Lung (tissue), 12 donors: ENCODE results near the gene RXFP2. TPM values are rescaled to one million over a fixed set of nuclear protein-coding genes. Genes with fewer than 3 reads are reported as not detected.

Source experiments
- ATAC-seq: fragments of 200-7000 bp; cut with Tn5 transposase; one replicate; pipeline ENCODE4 v1.9.1; 2020; ENCODE audit warnings: moderate number of reproducible peaks; ENCODE audit not compliant: insufficient read depth, low FRiP score
- DNase-seq, 3 donors: peaks; one replicate each; pipeline ENCODE4 v3.0.0-alpha.2; 2013 to 2017
- H3K27ac ChIP-seq, 2 donors: one replicate each; pipeline ENCODE4 v1.5.1; 2013; ENCODE audit warnings: mild to moderate bottlenecking in 2 of 2, moderate library complexity in 2 of 2, control low read depth in 1 of 2, inconsistent platforms in 1 of 2, low read depth in 1 of 2, low read length in 1 of 2
- H3K27me3 ChIP-seq, 3 donors: one replicate each; pipeline ENCODE4 v1.5.1; 2013; ENCODE audit warnings: low read length in 2 of 3; ENCODE audit not compliant: control insufficient read depth in 3 of 3, insufficient read depth in 3 of 3
- H3K36me3 ChIP-seq, 4 donors: one replicate each; pipeline ENCODE4 v1.5.1; 2013; ENCODE audit warnings: low read length in 4 of 4, mild to moderate bottlenecking in 1 of 4, moderate library complexity in 1 of 4; ENCODE audit not compliant: control insufficient read depth in 4 of 4, insufficient read depth in 4 of 4
- H3K4me1 ChIP-seq, 5 donors: one replicate each; pipeline ENCODE4 v1.5.1; 2013; ENCODE audit warnings: low read length in 5 of 5, mild to moderate bottlenecking in 2 of 5, moderate library complexity in 1 of 5; ENCODE audit not compliant: control insufficient read depth in 5 of 5, insufficient read depth in 5 of 5
- H3K4me3 ChIP-seq: one replicate; pipeline ENCODE4 v1.5.1; 2013; ENCODE audit warnings: mild to moderate bottlenecking, control low read depth, moderate library complexity
- H3K9ac ChIP-seq, 2 donors: one replicate each; pipeline ENCODE4 v1.5.1; 2013; ENCODE audit warnings: low read length in 2 of 2, control low read depth in 1 of 2; ENCODE audit not compliant: insufficient read depth in 1 of 2
- H3K9me3 ChIP-seq, 4 donors: one replicate each; pipeline ENCODE4 v1.5.1; 2013; ENCODE audit warnings: low read length in 3 of 4, mild to moderate bottlenecking in 1 of 4, moderate library complexity in 1 of 4; ENCODE audit not compliant: control insufficient read depth in 4 of 4, insufficient read depth in 3 of 4
- CTCF ChIP-seq: IDR thresholded peaks from 2 replicates; pipeline ENCODE4 v1.5.1; 2012; ENCODE audit warnings: mild to moderate bottlenecking; ENCODE audit errors: control extremely low read depth, extremely low read depth
- WGBS, 2 donors: extraction: QIAGEN DNeasy Blood & Tissue Kit; methylation state at CpG; one replicate each; pipeline ENCODE4 v1.1.7; 2013; 5-methylcytosine and 5-hydroxymethylcytosine counted together
- polyA plus RNA-seq, 2 donors: library from polyadenylated mRNA; stranded (reverse); fragments of 200-250 nt; gene quantifications; one replicate each; pipeline ENCODE4 v1.2.1, GENCODE V29; 2013
- total RNA-seq, 2 donors: library from RNA; depleted of rRNA in 1 of 2; stranded (reverse); fragments of >200 nt in 1 of 2; gene quantifications; one replicate each; pipeline ENCODE4 v1.2.1, GENCODE V29; 2014 to 2021
- donor health status: control.
- donor health status: control.
- donor health status: Bipolar disorder and iron deficiency.
- donor health status: healthy.
- donor health status: DM: yes; HTN: yes; CAD: no.

The RXFP2 gene
- total and polyA plus RNA-seq, 4 donors, result not detected

GRCh38 chr13:31725841-31726240 lies 13.5 kb upstream of the RXFP2 start:
- no peak for TF ChIP-seq CTCF
- Histone ChIP-seq H3K9me3 (peaks cover 0 to 3% (median 0%) of the 10 kb centered on the region in 4 donors), H3K4me1 (peaks cover 0 to 9% (median 0%) of the 10 kb centered on the region in 5 donors), H3K4me3 (no peak overlapping the region), H3K9ac (no peak overlapping the region), H3K36me3 (no peaks in the 10 kb centered on the region), H3K27ac (no peak overlapping the region), H3K27me3 (peaks cover 0 to 3% (median 0%) of the 10 kb centered on the region in 3 donors)
- DNase-seq (no peak), ATAC-seq (no peak)
- 89 to 91% methylated on average over 5 of the region's 5 CpGs for WGBS, 2 donors

GRCh38 chr13:31731921-31732320 lies 7.4 kb upstream of the RXFP2 start:
- no peaks in the 10 kb centered on the region for H3K36me3 ChIP-seq
- no peak overlapping the region for H3K27ac ChIP-seq
- no peaks in the 10 kb centered on the region for H3K9me3 ChIP-seq
- DNase-seq (no peak), ATAC-seq (no peak)
- no peak overlapping the region for H3K9ac ChIP-seq
- H3K4me3 ChIP-seq, result no peak overlapping the region
- H3K27me3 ChIP-seq, result no peaks in the 10 kb centered on the region
- 15 to 57% methylated on average over 6 of the region's 6 CpGs for WGBS, 2 donors
- TF ChIP-seq CTCF, result no peak
- peaks cover 0 to 7% (median 0%) of the 10 kb centered on the region in 5 donors for H3K4me1 ChIP-seq

GRCh38 chr13:31733066-31733465 lies 6.3 kb upstream of the RXFP2 start:
- H3K9me3 ChIP-seq, result no peaks in the 10 kb centered on the region
- no peak overlapping the region for H3K9ac ChIP-seq
- TF ChIP-seq CTCF, result no peak

GRCh38 chr13:31733647-31734046 lies 5.7 kb upstream of the RXFP2 start:
- ATAC-seq, result no peak
- Histone ChIP-seq H3K4me3 (no peak overlapping the region), H3K9me3 (no peaks in the 10 kb centered on the region), H3K4me1 (peaks cover 0 to 7% (median 0%) of the 10 kb centered on the region in 5 donors), H3K9ac (no peak overlapping the region), H3K36me3 (no peaks in the 10 kb centered on the region), H3K27ac (no peak overlapping the region), H3K27me3 (no peaks in the 10 kb centered on the region)
- no peak for DNase-seq
- no peak for TF ChIP-seq CTCF
- 75 to 87% methylated on average over 2 of the region's 2 CpGs for WGBS, 2 donors

More at GRCh38 chr13:31733066-31733465, 6.3 kb upstream of the RXFP2 start:
- H3K27ac ChIP-seq, result no peak overlapping the region
- H3K4me1 ChIP-seq, result peaks cover 0 to 7% (median 0%) of the 10 kb centered on the region in 5 donors
- ATAC-seq (no peak), DNase-seq (peak in 2 of 3 donors; percentile 10 to 14)
- no peak overlapping the region for H3K4me3 ChIP-seq
- WGBS, 2 donors, result 8 to 23% methylated on average over 5 of the region's 5 CpGs
- no peaks in the 10 kb centered on the region for H3K27me3 ChIP-seq
- H3K36me3 ChIP-seq, result no peaks in the 10 kb centered on the region
